ENCODE results near the gene CMIP. TPM values are rescaled to one million over a fixed set of nuclear protein-coding genes. Genes with fewer than 3 reads are reported as not detected.
"Not testable (repeated sequence)": the region's sequence is repeated elsewhere in the genome, so short reads cannot be mapped to it uniquely, and the experiment has no call there.

The CMIP gene
- total RNA-seq, 1 donor from 2014 or later: 27.8 TPM

GRCh38 chr16:81687131-81687456, 242.5 kb downstream of the CMIP start:
- no peak for DNase-seq

DNA sequence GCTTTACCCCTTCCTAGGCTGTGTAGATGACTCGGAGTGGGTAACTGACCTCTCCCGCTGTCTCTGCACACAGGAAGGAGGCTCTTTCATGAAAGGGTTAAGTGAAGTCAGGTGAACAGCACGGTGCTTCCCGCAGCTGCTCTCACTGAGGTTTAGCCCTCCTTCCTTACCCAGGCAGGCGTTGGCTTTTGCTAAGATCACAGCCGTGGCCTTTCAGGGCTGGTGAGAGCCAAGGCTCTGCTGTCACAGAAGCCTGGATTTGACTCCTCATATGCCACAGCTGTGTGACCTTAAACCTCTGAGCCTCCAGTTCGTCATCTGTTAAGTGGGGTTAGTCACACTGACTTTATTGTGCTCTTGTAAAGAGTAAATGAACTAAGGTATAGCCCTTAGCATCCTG, 243.6 kb downstream of the CMIP start:
- DNase-seq: no peak

DNA sequence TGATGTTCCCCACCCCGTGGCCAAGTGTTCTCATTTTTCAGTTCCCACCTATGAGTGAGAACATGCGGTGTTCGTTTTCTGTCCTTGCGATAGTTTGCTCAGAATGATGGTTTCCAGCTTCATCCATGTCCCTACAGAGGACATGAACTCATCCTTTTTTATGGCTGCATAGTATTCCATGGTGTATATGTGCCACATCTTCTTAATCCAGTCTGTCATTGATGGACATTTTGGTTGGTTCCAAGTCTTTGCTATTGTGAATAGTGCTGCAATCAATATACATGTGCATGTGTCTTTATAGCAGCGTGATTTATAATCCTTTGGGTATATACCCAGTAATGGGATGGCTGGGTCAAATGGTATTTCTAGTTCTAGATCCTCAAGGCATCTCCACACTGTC, 244.2 kb downstream of the CMIP start:
- not testable (repeated sequence) for DNase-seq

DNA sequence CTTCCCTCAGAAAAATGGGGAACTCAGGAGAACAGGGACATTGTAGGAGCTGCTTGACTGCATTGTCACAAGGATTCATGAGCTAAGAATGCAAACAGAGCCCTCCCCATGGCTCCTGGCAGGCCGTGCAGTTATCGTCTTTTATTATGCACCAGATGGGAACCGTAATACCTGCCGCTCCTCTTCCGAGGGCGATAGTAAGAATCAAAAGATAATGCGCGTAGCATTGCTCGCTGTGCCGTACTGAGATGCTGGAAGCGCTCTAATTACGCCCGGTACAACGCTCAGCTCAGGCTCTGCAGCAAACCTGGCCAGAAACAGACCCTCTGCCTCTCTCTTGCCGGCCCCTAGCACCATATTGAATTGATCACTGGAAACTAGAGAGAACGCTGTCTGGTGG, 247.4 kb downstream of the CMIP start:
- no peak for DNase-seq

GRCh38 chr16:81692571-81692970, 248.0 kb downstream of the CMIP start:
- no peak for DNase-seq

DNA sequence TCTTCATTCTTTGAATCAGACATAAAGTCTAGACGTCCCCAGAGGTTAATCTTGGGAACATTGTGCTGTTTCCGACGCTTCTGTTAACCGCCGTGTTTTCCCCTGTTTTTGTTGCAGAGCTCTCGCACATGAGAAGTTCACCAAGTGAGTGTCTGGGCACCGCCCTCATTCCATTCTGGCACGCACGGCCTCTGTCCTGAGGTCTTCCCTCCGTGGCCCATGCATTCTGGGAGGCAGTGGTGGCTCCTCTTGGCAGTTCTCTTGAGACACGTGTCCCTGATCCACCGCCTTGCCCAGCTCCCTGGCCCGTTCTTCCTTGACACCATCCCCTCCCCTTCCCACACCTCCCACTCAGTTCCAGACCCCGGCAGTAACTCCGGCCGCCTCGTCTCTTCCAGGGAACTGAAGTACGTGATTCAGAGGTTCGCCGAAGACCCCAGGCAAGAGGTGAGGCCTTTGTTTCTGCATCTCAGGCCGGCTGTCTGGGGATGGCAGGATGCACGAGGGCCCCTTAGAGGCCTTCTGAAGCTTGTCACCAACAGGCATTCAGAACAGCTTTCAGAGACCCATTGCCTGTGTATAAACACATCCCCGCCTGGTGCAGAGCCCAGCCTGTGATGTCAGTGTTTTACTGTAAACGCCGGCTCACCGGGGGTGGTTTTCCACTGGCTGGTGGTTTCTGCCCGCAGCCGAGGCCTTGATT, 248.6 kb downstream of the CMIP start:
- no peak for DNase-seq

- no peak for DNase-seq
Observed at GRCh38 chr16:81693744-81694303, 249.2 kb downstream of the CMIP start.

- peak; percentile 12 for DNase-seq
Observed at GRCh38 chr16:81694494-81695280, 250.1 kb downstream of the CMIP start.

DNA sequence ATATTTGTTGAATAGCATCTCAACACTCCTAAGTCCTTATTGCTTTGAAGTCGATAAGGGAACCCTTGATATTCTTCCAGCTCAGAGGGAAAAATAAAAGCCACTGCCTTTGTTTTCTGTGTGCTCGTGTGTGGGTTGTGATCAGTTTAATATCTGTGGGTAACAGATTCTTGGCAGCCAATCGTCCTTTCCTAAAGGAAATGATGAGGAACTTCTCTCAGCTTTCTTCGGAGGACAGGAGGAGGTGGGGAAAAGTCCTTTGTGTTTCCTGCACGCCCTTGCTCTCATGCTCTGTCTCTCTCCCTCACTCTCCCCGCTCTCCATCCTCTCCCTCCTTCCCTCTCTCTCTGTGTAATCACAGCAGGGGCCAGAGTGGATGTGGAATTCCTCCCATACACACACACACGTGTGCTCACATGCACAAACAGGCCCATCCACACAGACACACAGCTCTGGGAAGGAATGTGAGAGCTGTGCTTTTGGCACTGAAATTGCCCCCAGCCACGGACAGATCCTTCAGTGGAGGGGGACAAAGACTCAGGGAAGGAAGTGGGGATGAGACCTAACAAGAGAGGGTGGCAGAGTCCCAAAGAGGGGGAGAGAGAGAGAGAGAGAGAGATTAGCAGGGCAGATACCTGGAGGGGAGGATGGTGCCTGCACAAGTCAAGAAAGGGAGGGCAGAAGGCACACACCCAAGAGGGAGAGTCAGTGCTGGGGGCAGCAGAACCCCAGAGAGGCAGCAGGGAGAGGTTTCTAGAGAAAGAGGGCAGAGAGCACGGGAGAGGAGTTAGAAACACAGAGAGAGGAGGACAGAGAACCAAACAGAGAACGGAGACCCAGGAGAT, 250.9 kb downstream of the CMIP start:
- DNase-seq: peak; percentile 34

GRCh38 chr16:81696166-81696960, 251.8 kb downstream of the CMIP start:
- no peak for DNase-seq

GRCh38 chr16:81696961-81697615, 252.5 kb downstream of the CMIP start:
- no peak for DNase-seq

GRCh38 chr16:81697616-81698309, 253.2 kb downstream of the CMIP start:
- DNase-seq: peak; percentile 57

- no peak for DNase-seq
Observed at GRCh38 chr16:81698310-81698641, 253.7 kb downstream of the CMIP start.

DNA sequence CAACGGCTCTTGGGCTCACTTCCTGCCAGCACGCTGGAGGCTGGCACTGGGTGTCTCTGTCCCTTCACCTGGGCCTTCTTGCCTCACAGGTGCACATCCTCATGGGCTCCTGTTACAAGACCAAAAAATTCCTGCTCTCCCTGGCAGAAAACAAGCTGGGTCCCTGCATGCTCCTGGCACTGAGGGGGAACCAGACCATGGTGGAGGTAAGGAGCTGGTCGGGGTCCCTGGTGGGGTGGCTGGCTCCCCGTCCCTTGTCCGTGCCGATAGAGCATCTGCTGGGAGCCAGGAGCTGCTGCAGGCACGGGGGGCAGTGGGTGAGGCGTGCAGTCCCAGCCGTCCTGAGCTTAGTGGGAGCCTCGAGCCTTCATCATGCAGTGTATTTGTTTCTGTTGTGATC, 255.0 kb downstream of the CMIP start:
- no peak for DNase-seq

DNA sequence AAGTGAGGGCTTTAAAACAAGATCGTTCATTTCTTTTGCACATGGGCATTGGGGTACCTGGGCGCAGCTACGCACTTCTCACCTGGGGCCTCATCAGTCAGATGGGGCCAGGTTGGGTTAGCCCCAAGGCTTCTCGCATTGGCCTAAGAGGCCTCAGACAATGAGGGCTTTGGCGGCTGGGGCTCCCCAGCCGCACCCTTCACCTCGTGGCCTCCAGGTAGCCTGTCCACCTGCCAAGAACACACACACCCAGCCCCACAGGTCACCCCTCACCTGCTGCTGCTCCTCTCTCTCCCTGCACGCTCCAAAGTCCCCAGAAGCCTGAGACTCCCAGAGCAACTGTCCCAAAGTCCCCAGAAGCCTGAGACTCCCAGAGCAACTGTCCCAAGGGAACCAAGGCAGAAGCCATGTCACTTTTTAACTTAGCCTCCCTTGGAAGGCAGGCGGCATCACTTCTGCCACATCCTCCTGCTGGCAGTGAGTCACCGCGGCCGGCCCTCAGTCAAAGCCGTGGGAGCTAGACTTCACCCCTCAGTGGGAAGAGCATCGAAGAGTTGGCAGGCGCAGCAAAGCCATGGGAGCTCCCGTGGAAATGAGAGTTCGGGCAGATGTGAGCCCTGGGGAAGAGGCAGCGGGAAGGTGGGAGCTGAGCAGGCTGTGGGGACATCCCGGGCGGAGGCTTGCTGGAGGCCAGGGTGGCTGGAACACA, 255.6 kb downstream of the CMIP start:
- DNase-seq: no peak

DNA sequence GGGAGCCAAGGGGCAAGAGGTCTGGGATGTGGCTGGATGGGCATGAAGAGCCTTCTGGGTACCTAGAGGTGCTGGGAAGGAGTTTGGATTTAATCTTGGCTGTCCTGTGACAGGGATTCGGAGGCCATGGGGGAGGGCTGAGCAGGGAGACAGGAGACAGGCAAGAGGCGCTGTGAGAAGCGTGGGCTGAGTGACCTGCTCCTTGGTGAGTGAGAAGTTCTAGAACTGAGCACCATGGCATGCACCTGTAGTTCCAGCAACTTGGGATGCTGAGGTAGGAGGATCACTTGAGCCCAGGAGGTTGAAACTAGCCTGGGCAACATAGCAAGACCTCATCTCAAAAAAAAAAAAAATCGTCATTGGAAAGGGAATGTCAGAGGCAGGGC, 256.2 kb downstream of the CMIP start:
- no peak for DNase-seq

GRCh38 chr16:81701296-81701970, 256.8 kb downstream of the CMIP start:
- no peak for DNase-seq

- DNase-seq: no peak
Observed at GRCh38 chr16:81702506-81702905, 257.9 kb downstream of the CMIP start.
